ENCODE measurements around the gene ANKH.

Gene ANKH

DNA sequence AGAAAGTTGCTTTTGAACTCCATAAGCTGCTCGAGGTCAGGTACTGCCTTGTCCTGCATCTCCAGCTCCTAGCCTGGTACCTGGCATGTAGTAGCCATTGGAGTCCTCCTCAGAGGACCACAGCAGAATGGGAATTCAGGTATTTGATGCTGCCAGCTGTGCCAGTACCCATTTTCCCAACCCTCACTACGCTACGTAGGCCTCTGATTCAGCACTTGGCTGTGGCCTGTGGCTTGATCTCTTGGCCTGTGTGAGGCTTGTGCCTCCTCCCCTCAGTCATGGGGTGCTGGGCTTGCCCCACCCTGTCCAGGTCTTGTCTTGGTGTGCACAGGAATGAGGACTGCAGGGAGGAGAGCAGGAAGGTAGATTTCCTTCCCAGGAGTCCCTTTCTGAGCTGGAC is 195.3 kb downstream of the ANKH start:
- TF ChIP-seq, protein P1, sequence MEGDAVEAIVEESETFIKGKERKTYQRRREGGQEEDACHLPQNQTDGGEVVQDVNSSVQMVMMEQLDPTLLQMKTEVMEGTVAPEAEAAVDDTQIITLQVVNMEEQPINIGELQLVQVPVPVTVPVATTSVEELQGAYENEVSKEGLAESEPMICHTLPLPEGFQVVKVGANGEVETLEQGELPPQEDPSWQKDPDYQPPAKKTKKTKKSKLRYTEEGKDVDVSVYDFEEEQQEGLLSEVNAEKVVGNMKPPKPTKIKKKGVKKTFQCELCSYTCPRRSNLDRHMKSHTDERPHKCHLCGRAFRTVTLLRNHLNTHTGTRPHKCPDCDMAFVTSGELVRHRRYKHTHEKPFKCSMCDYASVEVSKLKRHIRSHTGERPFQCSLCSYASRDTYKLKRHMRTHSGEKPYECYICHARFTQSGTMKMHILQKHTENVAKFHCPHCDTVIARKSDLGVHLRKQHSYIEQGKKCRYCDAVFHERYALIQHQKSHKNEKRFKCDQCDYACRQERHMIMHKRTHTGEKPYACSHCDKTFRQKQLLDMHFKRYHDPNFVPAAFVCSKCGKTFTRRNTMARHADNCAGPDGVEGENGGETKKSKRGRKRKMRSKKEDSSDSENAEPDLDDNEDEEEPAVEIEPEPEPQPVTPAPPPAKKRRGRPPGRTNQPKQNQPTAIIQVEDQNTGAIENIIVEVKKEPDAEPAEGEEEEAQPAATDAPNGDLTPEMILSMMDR (conservative IDR thresholded peaks at IDR 0.05): no peak
- H3K27ac ChIP-seq: no peak overlapping the region

DNA sequence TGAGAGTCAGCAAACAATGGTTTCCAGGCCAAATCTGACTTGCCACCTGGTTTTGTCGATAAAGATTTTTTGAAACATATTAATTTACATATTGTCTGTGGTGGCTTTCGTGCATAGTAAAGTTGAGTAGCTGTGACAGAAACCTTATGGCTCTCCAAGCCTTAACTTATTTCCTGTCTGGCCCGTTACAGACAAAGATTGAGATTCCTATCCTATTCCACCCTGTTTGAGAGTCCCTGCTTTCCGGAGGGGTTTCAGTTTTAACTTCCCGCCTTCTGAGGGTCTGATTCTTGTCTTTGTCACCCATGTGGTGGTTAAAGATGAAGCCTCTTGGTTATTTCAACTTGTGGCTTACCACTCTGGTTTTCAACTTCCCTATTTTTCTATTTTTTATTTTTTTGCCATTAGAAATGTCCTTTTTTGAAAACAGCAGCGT is 195.7 kb downstream of the ANKH start:
- TF ChIP-seq, protein P1 (conservative IDR thresholded peaks at IDR 0.05): no peak
- H3K27ac ChIP-seq: no peak overlapping the region

DNA sequence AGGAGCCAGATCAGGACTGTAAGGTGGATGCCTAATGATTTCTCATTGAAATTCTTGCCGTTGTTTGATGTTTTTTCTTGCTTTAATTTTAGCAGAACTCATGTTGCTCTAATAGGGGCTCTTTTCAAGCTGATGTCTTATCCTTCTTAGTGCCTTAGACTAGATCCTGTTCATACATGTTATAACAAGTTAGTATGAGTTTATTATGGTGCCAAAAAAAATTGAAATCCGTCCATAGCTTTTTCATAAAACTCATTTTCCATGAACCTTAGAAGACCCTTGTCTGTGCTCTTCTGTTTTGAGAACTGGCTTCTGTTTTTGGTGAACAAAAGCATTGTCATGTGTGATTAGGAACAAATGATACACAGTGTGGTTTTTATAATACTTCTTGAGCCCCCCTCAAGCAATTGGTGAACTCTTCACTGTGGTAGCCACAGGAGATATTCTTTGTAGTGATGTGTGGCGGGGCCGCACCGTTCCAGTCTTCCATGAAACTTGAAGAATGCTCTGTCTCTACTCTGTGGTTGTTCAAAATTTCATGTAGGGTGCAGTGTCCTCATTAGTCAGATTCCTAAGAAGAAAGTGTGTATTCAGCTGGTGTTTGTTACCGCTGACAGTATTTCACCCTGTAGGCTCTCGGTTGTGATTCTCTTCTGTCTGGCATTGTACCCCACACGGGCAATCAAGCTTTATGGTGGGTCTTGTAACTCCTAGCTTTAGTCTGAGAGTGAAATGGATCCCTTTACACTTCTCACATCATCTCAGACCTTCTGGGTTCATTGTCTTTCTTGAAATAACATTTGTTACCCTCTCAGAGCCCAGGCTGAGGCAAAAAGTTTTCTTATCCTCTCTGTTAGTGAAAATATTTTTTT is 196.4 kb downstream of the ANKH start:
- H3K27ac ChIP-seq: no peak overlapping the region
- TF ChIP-seq, protein P1 (conservative IDR thresholded peaks at IDR 0.05): no peak

- H3K27ac ChIP-seq: no peak overlapping the region
- TF ChIP-seq, protein P1 (conservative IDR thresholded peaks at IDR 0.05): no peak
These were observed 198.1 kb downstream of the ANKH start for GRCh38 chr5:14673443-14673842.

DNA sequence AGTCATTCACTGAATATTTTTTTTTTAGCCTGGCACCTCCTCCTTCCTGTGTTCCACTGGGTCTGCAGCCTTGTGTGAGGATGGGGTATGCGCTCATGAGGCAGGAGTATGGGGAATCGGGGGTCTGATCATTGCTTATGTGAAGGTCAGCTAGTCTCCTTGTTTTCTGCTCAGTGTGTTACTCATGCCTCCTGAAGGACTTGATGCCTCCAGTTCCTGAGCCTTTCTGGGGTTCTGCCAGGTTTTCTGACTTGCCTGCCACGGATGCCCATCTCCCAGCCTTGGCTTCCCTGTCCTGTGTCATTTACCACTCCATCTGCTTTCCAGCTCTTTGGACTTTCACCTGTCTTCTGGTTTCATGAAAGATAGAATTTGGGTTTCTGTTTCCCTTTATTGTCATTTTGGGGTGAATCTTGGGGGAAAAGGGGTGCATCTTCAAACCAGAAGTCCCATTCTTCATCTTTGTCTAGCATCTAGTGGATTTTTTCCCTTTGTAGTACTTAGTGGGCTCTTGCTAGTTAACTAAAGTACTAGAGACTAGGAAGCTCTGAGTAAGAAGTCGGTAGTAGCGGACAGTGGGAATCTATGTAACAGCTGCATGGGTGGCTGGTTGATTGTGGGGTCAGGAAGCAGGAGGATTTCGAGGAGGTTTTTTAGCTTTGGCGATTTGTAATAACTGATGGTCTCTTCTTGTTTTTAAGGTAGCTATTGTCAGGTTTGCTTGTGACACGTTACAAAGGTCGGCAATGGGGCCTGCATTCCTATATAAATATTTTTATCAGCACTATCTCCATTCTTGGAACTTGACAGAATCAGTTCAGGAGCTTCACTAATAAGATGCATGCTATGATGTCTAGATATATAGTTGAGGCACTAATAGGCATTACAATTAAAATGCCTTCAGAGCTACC is 198.8 kb downstream of the ANKH start:
- no peak overlapping the region for H3K27ac ChIP-seq
- TF ChIP-seq, protein P1 (conservative IDR thresholded peaks at IDR 0.05): no peak

DNA sequence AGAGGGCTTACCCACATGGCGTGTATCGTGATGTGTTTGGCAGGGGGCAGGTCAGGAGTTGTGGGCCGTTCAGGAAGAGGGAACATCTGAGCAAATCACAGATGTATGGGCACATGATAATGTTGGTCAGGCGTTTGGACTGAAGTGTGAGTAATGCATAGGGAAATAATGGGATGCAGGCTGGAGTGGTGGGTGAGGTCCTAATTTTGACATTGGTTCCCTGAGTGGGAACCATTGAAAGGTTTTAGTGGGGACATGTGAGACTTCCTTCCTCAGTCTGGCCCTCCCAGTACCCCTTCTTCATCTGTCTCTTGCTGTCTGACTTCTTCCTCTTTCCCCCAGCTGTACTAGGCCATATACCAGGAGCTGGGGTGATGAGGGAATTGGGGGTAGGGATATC is 199.5 kb downstream of the ANKH start:
- no peak overlapping the region for H3K27ac ChIP-seq
- TF ChIP-seq, protein P1 (conservative IDR thresholded peaks at IDR 0.05): no peak

DNA sequence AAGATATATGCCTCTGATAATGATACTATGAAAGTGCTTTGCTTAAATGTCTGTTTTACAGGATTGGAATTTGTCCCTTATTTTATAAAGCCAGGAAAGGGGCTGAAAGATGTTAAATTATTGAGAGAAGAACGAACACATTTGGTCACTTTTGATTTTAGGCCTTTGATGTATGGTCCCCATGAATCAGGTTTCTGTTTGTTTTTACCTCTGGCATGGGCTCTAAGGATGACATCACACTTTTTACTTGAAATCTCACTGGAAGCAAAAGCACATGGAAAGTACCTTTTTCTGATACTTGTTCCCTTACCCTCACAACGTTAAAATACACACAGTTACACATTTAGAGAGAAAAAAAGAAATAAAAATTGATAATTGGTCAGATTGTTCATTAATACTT is 200.2 kb downstream of the ANKH start:
- H3K27ac ChIP-seq: no peak overlapping the region
- TF ChIP-seq, protein P1 (conservative IDR thresholded peaks at IDR 0.05): no peak
